Mesothelial cell of epicardium (in vitro differentiated cells): ENCODE measurements around the gene OR6S1. TPM values are rescaled to one million over a fixed set of nuclear protein-coding genes. Genes with fewer than 3 reads are reported as not detected.
"Not testable (repeated sequence)": the region's sequence is repeated elsewhere in the genome, so short reads cannot be mapped to it uniquely, and the experiment has no call there.

Experiments
- DNase-seq, 2 experiments: peaks; one replicate each; pipeline ENCODE4 v3.0.0; 2021; ENCODE audit warnings: low spot score in 2 of 2; ENCODE audit not compliant: unreplicated experiment in 2 of 2
- H3K27ac Mint-ChIP-seq: 2 replicates; pipeline ENCODE4 v1.8.0; 2021; ENCODE audit warnings: mixed read lengths
- H3K27me3 Mint-ChIP-seq: 2 replicates; pipeline ENCODE4 v1.8.0; 2021; ENCODE audit warnings: low read depth, mixed read lengths
- H3K36me3 Mint-ChIP-seq: 2 replicates; pipeline ENCODE4 v1.8.0; 2021; ENCODE audit warnings: mixed read lengths
- H3K4me1 Mint-ChIP-seq: 2 replicates; pipeline ENCODE4 v1.8.0; 2021; ENCODE audit warnings: mixed read lengths
- H3K4me3 Mint-ChIP-seq: 2 replicates; pipeline ENCODE4 v1.8.0; 2021; ENCODE audit warnings: mild to moderate bottlenecking, moderate library complexity, mixed read lengths
- H3K9me3 Mint-ChIP-seq: 2 replicates; pipeline ENCODE4 v1.8.0; 2021; ENCODE audit warnings: mixed read lengths
- CTCF ChIP-seq: fragments of 200-600 bp; sonication (generic); IDR thresholded peaks from one replicate; pipeline ENCODE4 v1.5.0; 2021; ENCODE audit warnings: antibody characterized with exemption; ENCODE audit not compliant: unreplicated experiment
- total RNA-seq: library from RNA; stranded (reverse); gene quantifications from 3 replicates; pipeline ENCODE4 v1.2.1, GENCODE V29; 2021

Gene OR6S1
- total RNA-seq, 1 donor from 2014 or later: not detected

- no peak for DNase-seq
- no peak for TF ChIP-seq CTCF
- Mint-ChIP-seq H3K27me3 (peaks cover 62% of the 10 kb centered on the region), H3K4me1 (peaks cover 45% of the 10 kb centered on the region), H3K27ac (no peak overlapping the region), H3K36me3 (no peaks in the 10 kb centered on the region), H3K9me3 (no peaks in the 10 kb centered on the region), H3K4me3 (no peak overlapping the region)
Measured at GRCh38 chr14:20623798-20624197, 17.7 kb downstream of the OR6S1 start.

GRCh38 chr14:20622816-20623291, 18.6 kb downstream of the OR6S1 start:
- H3K27me3 Mint-ChIP-seq: peaks cover 52% of the 10 kb centered on the region
- H3K4me1 Mint-ChIP-seq: peaks cover 38% of the 10 kb centered on the region
- peak overlapping the region; percentile 40 for H3K4me3 Mint-ChIP-seq
- TF ChIP-seq CTCF: no peak
- DNase-seq: no peak
- H3K9me3 Mint-ChIP-seq: no peaks in the 10 kb centered on the region
- no peak overlapping the region for H3K27ac Mint-ChIP-seq
- no peaks in the 10 kb centered on the region for H3K36me3 Mint-ChIP-seq

- DNase-seq: no peak
- H3K4me3 Mint-ChIP-seq: no peak overlapping the region
- H3K27ac Mint-ChIP-seq: no peak overlapping the region
- H3K27me3 Mint-ChIP-seq: peaks cover 33% of the 10 kb centered on the region
- no peak for TF ChIP-seq CTCF
- no peaks in the 10 kb centered on the region for H3K9me3 Mint-ChIP-seq
- H3K36me3 Mint-ChIP-seq: no peaks in the 10 kb centered on the region
- H3K4me1 Mint-ChIP-seq: peaks cover 24% of the 10 kb centered on the region
Measured at GRCh38 chr14:20620798-20621478, 20.6 kb downstream of the OR6S1 start.

GRCh38 chr14:20619688-20620087, 21.8 kb downstream of the OR6S1 start:
- H3K9me3 Mint-ChIP-seq, H3K27ac Mint-ChIP-seq, H3K4me3 Mint-ChIP-seq, DNase-seq, H3K36me3 Mint-ChIP-seq: not testable (repeated sequence)
- Mint-ChIP-seq H3K27me3 (peaks cover 21% of the 10 kb centered on the region), H3K4me1 (peaks cover 19% of the 10 kb centered on the region)

- Mint-ChIP-seq H3K27ac (no peak overlapping the region), H3K4me1 (peaks cover 15% of the 10 kb centered on the region), H3K4me3 (no peak overlapping the region), H3K36me3 (no peaks in the 10 kb centered on the region), H3K9me3 (no peaks in the 10 kb centered on the region), H3K27me3 (peaks cover 9% of the 10 kb centered on the region)
- no peak for TF ChIP-seq CTCF
- no peak for DNase-seq
Measured at GRCh38 chr14:20618271-20618749, 23.2 kb downstream of the OR6S1 start.

GRCh38 chr14:20617138-20618003, 24.1 kb downstream of the OR6S1 start:
- no peaks in the 10 kb centered on the region for H3K9me3 Mint-ChIP-seq
- H3K4me3 Mint-ChIP-seq: no peak overlapping the region
- no peak for DNase-seq
- no peak for TF ChIP-seq CTCF
- H3K36me3 Mint-ChIP-seq: no peaks in the 10 kb centered on the region
- H3K27ac Mint-ChIP-seq: no peak overlapping the region
- H3K27me3 Mint-ChIP-seq: peaks cover 1% of the 10 kb centered on the region
- peaks cover 11% of the 10 kb centered on the region for H3K4me1 Mint-ChIP-seq
